Kidney (tissue), 14 donors: Measurements from ENCODE around the gene CCND1. TPM values are rescaled to one million over a fixed set of nuclear protein-coding genes. Genes with fewer than 3 reads are reported as not detected.

ENCODE experiments used
- DNase-seq, 5 donors: peaks; one replicate each; pipeline ENCODE4 v3.0.0-alpha.2; 2013 to 2020
- FAIRE-seq: peaks from 2 replicates; lab custom pipeline; 2012; peaks lifted over from hg19 to GRCh38; lab: Jason Lieb, UNC
- H3K27ac ChIP-seq, 2 donors: one replicate each; pipeline ENCODE4 v1.7.0; 2013; ENCODE audit warnings: low read depth in 2 of 2, low read length in 2 of 2, inconsistent platforms in 1 of 2
- H3K27me3 ChIP-seq: one replicate; pipeline ENCODE4 v1.7.1; 2013; ENCODE audit warnings: low read length, inconsistent platforms; ENCODE audit not compliant: control insufficient read depth, insufficient read depth
- H3K36me3 ChIP-seq, 3 donors: one replicate each; pipeline versions ENCODE4 v1.7.0 to v1.7.1; 2013; ENCODE audit warnings: low read length in 3 of 3, control low read depth in 1 of 3, inconsistent platforms in 1 of 3; ENCODE audit not compliant: insufficient read depth in 3 of 3, control insufficient read depth in 2 of 3
- H3K4me1 ChIP-seq, 3 donors: one replicate each; pipeline versions ENCODE4 v1.7.0 to v1.7.1; 2013; ENCODE audit warnings: low read length in 3 of 3, inconsistent platforms in 1 of 3, low read depth in 1 of 3; ENCODE audit not compliant: control insufficient read depth in 2 of 3, insufficient read depth in 2 of 3
- H3K4me3 ChIP-seq, 3 donors: one replicate each; pipeline versions ENCODE4 v1.7.0 to v1.8.1; 2013; ENCODE audit warnings: low read length in 3 of 3, control low read depth in 1 of 3, inconsistent platforms in 1 of 3
- H3K9ac ChIP-seq, 3 donors: one replicate each; pipeline versions ENCODE4 v1.7.0 to v1.7.1; 2013; ENCODE audit warnings: low read length in 3 of 3, control low read depth in 1 of 3, inconsistent platforms in 1 of 3
- H3K9me3 ChIP-seq, 3 donors: one replicate each; pipeline versions ENCODE4 v1.7.0 to v1.7.1; 2013; ENCODE audit warnings: low read length in 3 of 3, control low read depth in 1 of 3, inconsistent platforms in 1 of 3; ENCODE audit not compliant: control insufficient read depth in 2 of 3, insufficient read depth in 1 of 3
- CTCF ChIP-seq: IDR thresholded peaks from 3 replicates; pipeline ENCODE4 v1.5.1; 2012; ENCODE audit warnings: mild to moderate bottlenecking, moderate library complexity, borderline replicate concordance; ENCODE audit not compliant: insufficient read depth; ENCODE audit errors: extremely low read depth
- intact Hi-C: fragments of 100-400 bp; cut with DNase I; formaldehyde crosslinking; loops from one replicate; pipeline ENCODE4 v1.11.1; 2022
- polyA plus RNA-seq: library from polyadenylated mRNA; stranded (reverse); fragments of 350-450 nt; fragmentation: Illumina TruSeq; extraction: RNeasy Lipid Tissue Mini Kit (QIAGEN cat#74804); gene quantifications from one replicate; pipeline ENCODE4 v1.2.3, GENCODE V29; 2014; ENCODE audit warnings: low read depth, low replicate concordance; ENCODE audit not compliant: insufficient read depth
- total RNA-seq: library from RNA; stranded (reverse); fragmentation: NEBNext Ultra II Directional; extraction: Animal tissue kit (Norgen Biotek cat#: 25700); gene quantifications from one replicate; pipeline ENCODE4 v1.2.1, GENCODE V29; 2021
- donor health status: control.
- donor health status: control.
- donor health status: control.
- donor health status: control.
- donor health status: control.
- donor health status: DM: yes; HTN: yes; CAD: no.
- donor health status: Normal renal cell carcinoma (clear cell type).

Gene CCND1
- total and polyA plus RNA-seq, 2 donors from 2014 or later = 37.6 to 142 TPM

GRCh38 chr11:69609351-69609750 is 31.6 kb upstream of the CCND1 start:
- Histone ChIP-seq H3K4me3 (no peak overlapping the region), H3K9me3 (peaks cover 0 to 22% (median 4%) of the 10 kb centered on the region in 3 donors), H3K4me1 (no peaks in the 10 kb centered on the region), H3K27ac (no peak overlapping the region), H3K27me3 (no peaks in the 10 kb centered on the region), H3K9ac (no peak overlapping the region), H3K36me3 (no peaks in the 10 kb centered on the region)
- intact Hi-C loops = no loop called here
- FAIRE-seq = no peak
- no peak for TF ChIP-seq CTCF
- DNase-seq = no peak

GRCh38 chr11:69611548-69612526 is 29.1 kb upstream of the CCND1 start:
- Histone ChIP-seq H3K9me3 (peaks cover 0 to 22% (median 4%) of the 10 kb centered on the region in 3 donors), H3K4me3 (no peak overlapping the region), H3K27ac (no peak overlapping the region), H3K4me1 (no peaks in the 10 kb centered on the region), H3K9ac (no peak overlapping the region), H3K36me3 (no peaks in the 10 kb centered on the region), H3K27me3 (no peaks in the 10 kb centered on the region)
- intact Hi-C loops = no loop called here
- TF ChIP-seq CTCF = no peak
- DNase-seq (peak in 1 of 5 donors; percentile 24), FAIRE-seq (no peak)

GRCh38 chr11:69613594-69613993 is 27.4 kb upstream of the CCND1 start:
- TF ChIP-seq CTCF = no peak
- DNase-seq (no peak), FAIRE-seq (no peak)
- no peak overlapping the region for H3K4me3 ChIP-seq
- no peaks in the 10 kb centered on the region for H3K36me3 ChIP-seq
- H3K27ac ChIP-seq = no peak overlapping the region
- no peak overlapping the region for H3K9ac ChIP-seq
- no peaks in the 10 kb centered on the region for H3K27me3 ChIP-seq
- peaks cover 0 to 18% (median 4%) of the 10 kb centered on the region in 3 donors for H3K9me3 ChIP-seq
- intact Hi-C loops = no loop called here
- H3K4me1 ChIP-seq = no peaks in the 10 kb centered on the region
